HG03442 (cell line): ENCODE results near the gene FAAP20.
A peak's percentile ranks its signal among the peaks of the same experiment; 100 is the strongest.

Source experiments
- ATAC-seq: cut with Tn5 transposase; IDR thresholded peaks from one replicate; pipeline ENCODE4 v1.9.1; 2021; ENCODE audit warnings: mild to moderate bottlenecking, moderate library complexity; ENCODE audit not compliant: unreplicated experiment

The FAAP20 gene

GRCh38 chr1:2197707-2198165 is 3.2 kb upstream of the FAAP20 start:
- no peak for ATAC-seq

- no peak for ATAC-seq
Measured at GRCh38 chr1:2196901-2197638, 2.5 kb upstream of the FAAP20 start.

- ATAC-seq = no peak
Measured at GRCh38 chr1:2195785-2196184, 1.2 kb upstream of the FAAP20 start.

- peak; percentile 43 for ATAC-seq
Measured at GRCh38 chr1:2194898-2195673, 514 bp upstream of the FAAP20 start.

- ATAC-seq = no peak
Measured at GRCh38 chr1:2193514-2194281, 874 bp downstream of the FAAP20 start.

- no peak for ATAC-seq
Measured at GRCh38 chr1:2192031-2192995, 2.3 kb downstream of the FAAP20 start.

- ATAC-seq = no peak
Measured at GRCh38 chr1:2190491-2190976, 4.0 kb downstream of the FAAP20 start.

- ATAC-seq = peak; percentile 74
Measured at GRCh38 chr1:2189459-2190425, 4.8 kb downstream of the FAAP20 start.

GRCh38 chr1:2188336-2188735 is 6.2 kb downstream of the FAAP20 start:
- no peak for ATAC-seq

GRCh38 chr1:2187619-2188018 is 7.0 kb downstream of the FAAP20 start:
- ATAC-seq = no peak

- no peak for ATAC-seq
Measured at GRCh38 chr1:2186901-2187300, 7.7 kb downstream of the FAAP20 start.

GRCh38 chr1:2185880-2186855 is 8.4 kb downstream of the FAAP20 start:
- no peak for ATAC-seq

GRCh38 chr1:2184934-2185333 is 9.6 kb downstream of the FAAP20 start:
- no peak for ATAC-seq

- no peak for ATAC-seq
Measured at GRCh38 chr1:2184531-2184930, 10.0 kb downstream of the FAAP20 start.

- no peak for ATAC-seq
Measured at GRCh38 chr1:2183937-2184334, 10.6 kb downstream of the FAAP20 start.

- no peak for ATAC-seq
Measured at GRCh38 chr1:2182376-2182775, 12.2 kb downstream of the FAAP20 start.

- no peak for ATAC-seq
Measured at GRCh38 chr1:2181752-2182151, 12.8 kb downstream of the FAAP20 start.

GRCh38 chr1:2181271-2181670 is 13.3 kb downstream of the FAAP20 start:
- ATAC-seq = no peak
